ENCODE results near the gene TFB1M. TPM values are rescaled to one million over a fixed set of nuclear protein-coding genes. Genes with fewer than 3 reads are reported as not detected.
A peak's percentile ranks its signal among the peaks of the same experiment; 100 is the strongest.
"Not testable (repeated sequence)": the region's sequence is repeated elsewhere in the genome, so short reads cannot be mapped to it uniquely, and the experiment has no call there.

Gene TFB1M
- total RNA-seq, 1 experiment from 2014 or later, result 19.5 TPM

- no peaks in the 10 kb centered on the region for H3K27me3 ChIP-seq (ENCODE audit: insufficient read depth, low read depth)
- H3K36me3 ChIP-seq (ENCODE audit: low read depth), result peaks cover 32% of the 10 kb centered on the region; the same call in 1 of the 2 replicates
- intact Hi-C loops (cut with micrococcal nuclease; ENCODE audit: unreplicated experiment), result loop anchor here (5.0 to 10.0 kb wide), 2 partner anchors 126 to 639 kb away; no protein-coding TSS in a partner anchor
- H3K79me2 ChIP-seq (ENCODE audit: low read depth), result peaks cover 29% of the 10 kb centered on the region
- no TSS peak for BruUV-seq (replicated peaks)
- peak overlapping the region; percentile 87 for H3K4me2 ChIP-seq
- H3K4me1 ChIP-seq (replicated peaks; ENCODE audit: insufficient read depth), result peaks cover 30% of the 10 kb centered on the region
- H3K9me3 ChIP-seq (ENCODE audit: insufficient read depth, low read depth), result no peaks in the 10 kb centered on the region
- H3K4me3 ChIP-seq, result peak overlapping the region; percentile 85
- POLR2A ChIA-PET (ENCODE audit: unreplicated experiment), result interaction anchor here (0.7 kb wide), 1 partner anchor 26 kb away, joined by 3 read pairs; no protein-coding TSS in a partner anchor
- H4K20me1 ChIP-seq (ENCODE audit: insufficient read depth), result peaks cover 3% of the 10 kb centered on the region; the same call in 1 of the 2 replicates
- TF ChIP-seq CTCF (conservative IDR thresholded peaks at IDR 0.05) (no peak), EZH2 (IDR thresholded peaks at IDR 0.05; ENCODE audit: low read depth) (no peak)
- H3F3A ChIP-seq (ENCODE audit: insufficient read depth, low read depth), result peaks cover 10% of the 10 kb centered on the region; the same call in 1 of the 2 replicates
- peak overlapping the region; percentile 100 for H2AFZ ChIP-seq
- CTCF ChIA-PET, result no interaction called here
- DNase-seq, result no peak
- H3K27ac ChIP-seq, result peak overlapping the region; percentile 77
- no peaks in the 10 kb centered on the region for H3K9me2 ChIP-seq (ENCODE audit: insufficient read depth)
Observed at GRCh38 chr6:155313602-155314091, 637 bp downstream of the TFB1M start.

DNA sequence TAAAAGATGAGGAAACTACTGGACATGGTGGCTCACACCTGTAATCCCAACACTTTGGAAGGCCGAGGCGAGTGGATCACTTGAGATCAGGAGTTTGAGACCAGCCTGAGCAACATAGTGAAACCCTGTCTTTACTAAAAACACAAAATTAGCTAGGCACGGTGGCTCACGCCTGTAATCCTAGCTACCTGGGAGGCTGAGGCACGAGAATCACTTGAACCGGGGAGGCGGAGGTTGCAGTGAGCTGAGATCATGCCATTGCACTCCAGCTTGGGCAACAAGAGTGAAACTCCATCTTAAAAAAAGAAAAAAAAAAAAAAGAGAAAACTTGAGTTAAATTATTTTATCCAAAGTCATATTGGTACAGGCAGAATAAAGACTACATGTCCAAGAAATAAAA lies 1.3 kb downstream of the TFB1M start:
- Histone ChIP-seq H3K4me3 (peak overlapping the region; percentile 85), H3K36me3 (ENCODE audit: low read depth) (peaks cover 32% of the 10 kb centered on the region; the same call in 1 of the 2 replicates), H2AFZ (0 out of 2 replicates have a peak overlapping the region, but pooled peaks have one; percentile 100), H3F3A (ENCODE audit: insufficient read depth, low read depth) (peaks cover 10% of the 10 kb centered on the region; the same call in 1 of the 2 replicates), H3K79me2 (ENCODE audit: low read depth) (peaks cover 29% of the 10 kb centered on the region), H3K4me1 (replicated peaks; ENCODE audit: insufficient read depth) (peaks cover 30% of the 10 kb centered on the region), H3K4me2 (peak overlapping the region; percentile 87)
- POLR2A ChIA-PET (ENCODE audit: unreplicated experiment); BruUV-seq (replicated peaks); H4K20me1 ChIP-seq (ENCODE audit: insufficient read depth); H3K9me3 ChIP-seq (ENCODE audit: insufficient read depth, low read depth); DNase-seq; H3K9me2 ChIP-seq (ENCODE audit: insufficient read depth); CTCF ChIA-PET; H3K27ac ChIP-seq; H3K27me3 ChIP-seq (ENCODE audit: insufficient read depth, low read depth): not testable (repeated sequence)
- intact Hi-C loops (cut with micrococcal nuclease; ENCODE audit: unreplicated experiment), result loop anchor here (5.0 to 10.0 kb wide), 2 partner anchors 126 to 638 kb away; no protein-coding TSS in a partner anchor

DNA sequence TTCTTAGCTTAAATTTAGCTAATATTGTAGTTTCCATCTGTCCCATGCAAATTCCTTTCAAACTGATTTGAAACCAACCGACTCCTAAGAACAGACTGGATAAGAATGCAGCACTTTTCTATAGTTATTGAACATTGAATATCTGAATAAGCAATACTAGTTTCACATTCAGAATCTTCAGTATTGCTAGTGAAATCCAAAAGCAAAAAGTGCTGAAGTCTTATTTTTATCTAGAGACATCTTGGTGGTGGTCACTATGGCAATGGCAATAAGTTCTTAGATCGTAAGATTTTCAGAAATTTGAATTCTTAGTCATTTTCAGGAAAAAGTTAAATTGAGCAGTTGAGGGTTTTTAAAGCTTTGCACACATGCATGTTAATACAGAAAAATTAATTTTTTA lies 2.7 kb downstream of the TFB1M start:
- TF ChIP-seq EZH2 (IDR thresholded peaks at IDR 0.05; ENCODE audit: low read depth) (no peak), CTCF (conservative IDR thresholded peaks at IDR 0.05) (no peak)
- no peak overlapping the region for H3K4me2 ChIP-seq
- H3K9me3 ChIP-seq (ENCODE audit: insufficient read depth, low read depth), result no peaks in the 10 kb centered on the region
- BruUV-seq (replicated peaks), result no TSS peak
- peaks cover 3% of the 10 kb centered on the region; the same call in 1 of the 2 replicates for H4K20me1 ChIP-seq (ENCODE audit: insufficient read depth)
- H2AFZ ChIP-seq, result no peak overlapping the region
- ChIA-PET POLR2A (ENCODE audit: unreplicated experiment) (interaction anchor here (0.6 kb wide), 1 partner anchor 29 kb away, joined by 3 read pairs; no protein-coding TSS in a partner anchor), CTCF (no interaction called here)
- peaks cover 32% of the 10 kb centered on the region; the same call in 1 of the 2 replicates for H3K36me3 ChIP-seq (ENCODE audit: low read depth)
- H3K27ac ChIP-seq, result no peak overlapping the region
- no peaks in the 10 kb centered on the region for H3K9me2 ChIP-seq (ENCODE audit: insufficient read depth)
- no peak overlapping the region for H3K4me3 ChIP-seq
- peaks cover 10% of the 10 kb centered on the region; the same call in 1 of the 2 replicates for H3F3A ChIP-seq (ENCODE audit: insufficient read depth, low read depth)
- peaks cover 30% of the 10 kb centered on the region for H3K4me1 ChIP-seq (replicated peaks; ENCODE audit: insufficient read depth)
- DNase-seq, result no peak
- no peaks in the 10 kb centered on the region for H3K27me3 ChIP-seq (ENCODE audit: insufficient read depth, low read depth)
- H3K79me2 ChIP-seq (ENCODE audit: low read depth), result peaks cover 29% of the 10 kb centered on the region
- intact Hi-C loops (cut with micrococcal nuclease; ENCODE audit: unreplicated experiment), result loop anchor here (5.0 to 10.0 kb wide), 2 partner anchors 124 to 637 kb away; no protein-coding TSS in a partner anchor
